HT1080 (cell line): ENCODE data around the gene NDUFS5. TPM values are rescaled to one million over a fixed set of nuclear protein-coding genes. Genes with fewer than 3 reads are reported as not detected.
A peak's percentile ranks its signal among the peaks of the same experiment; 100 is the strongest.
"Not testable (repeated sequence)": the region's sequence is repeated elsewhere in the genome, so short reads cannot be mapped to it uniquely, and the experiment has no call there.

Source experiments
- DNase-seq: peaks from one replicate; pipeline ENCODE4 v3.0.0-alpha.2; 2015; ENCODE audit warnings: low read depth
- total RNA-seq: library from RNA; depleted of rRNA; stranded (reverse); fragments of >200 nt; shearing (Covaris generic); gene quantifications from 2 replicates; pipeline ENCODE4 v1.2.3, GENCODE V29; 2014

NDUFS5 gene
- total RNA-seq, 1 experiment from 2014 or later: 485 TPM

- not testable (repeated sequence) for DNase-seq
Measured at GRCh38 chr1:39014956-39015355, 11.2 kb upstream of the NDUFS5 start.

GRCh38 chr1:39016604-39017171, 9.5 kb upstream of the NDUFS5 start:
- no peak for DNase-seq

DNA sequence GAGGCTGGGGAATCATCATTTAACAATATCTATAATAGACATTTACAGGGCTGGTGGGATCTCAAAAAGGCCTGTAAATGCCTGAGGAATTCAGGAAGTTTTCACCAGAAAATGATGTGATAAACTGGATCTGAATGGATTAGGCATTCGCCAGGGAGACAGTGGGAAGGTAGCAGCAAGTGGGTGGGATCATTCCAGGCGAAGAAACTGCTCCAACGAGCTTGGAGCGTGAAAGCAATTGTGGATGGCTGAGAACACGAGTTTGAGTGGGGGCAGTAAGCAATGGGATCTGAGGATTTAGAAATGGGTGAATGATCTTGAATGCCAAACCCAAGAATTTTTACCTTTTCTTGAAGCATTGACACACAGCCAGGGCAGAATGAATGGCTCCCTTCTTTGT, 8.9 kb upstream of the NDUFS5 start:
- no peak for DNase-seq

- DNase-seq: not testable (repeated sequence)
Measured at GRCh38 chr1:39020494-39020893, 5.7 kb upstream of the NDUFS5 start.

DNA sequence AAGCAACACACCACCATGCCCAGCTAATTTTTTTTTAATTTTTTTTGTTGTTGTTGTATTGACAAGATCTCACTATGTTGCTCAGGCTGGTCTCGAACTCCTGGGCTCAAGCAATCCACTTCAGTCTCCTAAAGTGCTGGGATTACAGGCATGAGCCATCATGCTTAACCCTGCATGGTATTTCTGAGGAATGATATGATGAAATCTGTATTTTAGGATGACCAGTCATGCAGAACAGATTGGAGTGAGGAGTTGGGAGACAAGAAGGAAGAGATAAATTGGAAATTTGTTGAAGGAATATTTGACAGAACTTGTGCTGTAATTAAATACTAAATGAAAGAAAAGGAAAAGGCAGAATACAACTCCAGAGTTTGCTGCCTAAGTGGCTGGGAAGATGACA, 4.7 kb upstream of the NDUFS5 start:
- no peak for DNase-seq

DNA sequence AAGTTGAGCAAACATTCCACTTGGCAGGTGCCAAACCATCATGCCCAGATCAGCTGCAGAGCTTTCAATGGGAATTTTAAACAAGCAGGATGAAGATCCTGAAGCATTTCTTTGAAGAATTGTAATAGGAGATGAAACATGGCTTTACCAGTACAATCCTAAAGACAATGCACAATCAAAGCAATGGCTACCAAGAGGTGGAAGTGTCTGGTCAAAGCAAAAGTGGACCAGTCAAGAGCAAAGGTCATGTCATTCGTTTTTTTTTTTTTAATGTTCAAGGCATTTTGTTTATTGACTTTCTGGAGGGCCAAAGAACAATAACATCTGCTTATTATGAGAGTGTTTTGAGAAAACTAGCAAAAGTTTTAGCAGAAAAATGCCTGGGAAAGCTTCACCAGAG, 3.0 kb upstream of the NDUFS5 start:
- no peak for DNase-seq

DNA sequence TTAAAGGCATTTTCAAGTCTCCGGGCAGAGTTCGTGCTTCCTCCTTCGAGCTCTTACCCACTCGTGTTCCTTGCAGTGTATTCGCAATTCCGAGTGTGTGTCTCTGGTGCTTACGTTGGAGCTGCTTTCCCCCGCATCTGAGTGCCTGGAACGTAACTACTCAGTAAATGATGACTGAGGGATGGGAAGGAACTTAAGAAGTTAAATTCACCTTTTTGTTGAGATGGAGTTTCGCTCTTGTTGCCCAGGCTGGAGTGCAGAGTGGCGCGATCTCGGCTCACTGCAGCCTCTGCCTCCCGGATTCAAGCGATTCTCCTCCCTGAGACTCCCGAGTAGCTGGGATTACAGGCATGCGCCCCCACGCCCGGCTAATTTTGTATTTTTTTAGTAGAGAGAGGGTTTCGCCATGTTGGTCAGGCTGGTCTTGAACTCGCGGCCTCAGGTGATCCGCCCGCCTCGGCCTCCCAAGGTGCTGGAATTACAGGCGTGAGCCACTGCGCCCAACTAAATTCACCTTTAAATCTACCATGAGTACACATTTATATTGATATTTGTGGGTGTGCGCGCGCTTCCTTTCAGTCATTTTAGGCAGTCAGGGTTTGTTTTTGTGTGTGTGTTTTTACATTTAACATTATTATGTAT, 837 bp downstream of the NDUFS5 start:
- no peak for DNase-seq

- DNase-seq: no peak
Measured at GRCh38 chr1:39034114-39034654, 8.0 kb downstream of the NDUFS5 start.

DNA sequence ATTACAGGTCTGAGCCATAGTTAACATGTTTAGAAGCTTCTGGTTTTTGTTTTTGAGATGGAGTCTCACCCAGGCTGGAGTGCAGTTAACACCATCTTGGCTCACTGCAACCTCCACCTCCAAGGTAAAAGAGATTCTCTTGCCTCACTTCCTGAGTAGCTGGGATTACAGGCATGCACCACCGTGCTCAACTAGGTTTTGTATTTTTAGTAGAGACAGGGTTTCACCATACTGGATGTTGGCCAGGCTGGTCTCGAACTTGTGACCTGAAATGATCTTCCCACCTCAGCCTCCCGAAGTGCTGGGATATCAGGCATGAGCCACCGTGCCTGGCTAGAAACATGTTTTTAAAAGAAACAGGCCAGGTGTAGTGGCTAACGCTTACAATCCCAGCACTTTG, 10.5 kb downstream of the NDUFS5 start:
- DNase-seq: no peak

DNA sequence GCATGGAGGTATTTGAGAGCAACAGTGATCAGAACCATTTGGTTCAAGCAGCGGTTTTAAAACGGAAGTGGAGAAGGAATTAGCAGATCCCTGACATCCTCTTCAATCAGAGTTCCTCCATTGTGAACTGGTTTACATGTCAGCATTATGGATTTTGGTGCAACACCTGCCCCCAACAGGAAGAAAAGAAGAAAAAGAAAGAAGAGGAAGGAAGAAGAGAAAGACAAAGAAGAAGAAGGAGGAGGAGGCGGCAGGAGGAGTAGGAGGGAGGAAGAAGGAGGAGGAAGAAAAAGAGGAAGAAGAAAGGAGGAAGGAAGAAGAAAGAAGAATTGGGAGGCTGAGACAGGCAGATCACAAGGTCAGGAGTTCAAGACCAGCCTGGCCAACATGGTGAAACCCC, 17.4 kb downstream of the NDUFS5 start:
- DNase-seq: no peak

DNA sequence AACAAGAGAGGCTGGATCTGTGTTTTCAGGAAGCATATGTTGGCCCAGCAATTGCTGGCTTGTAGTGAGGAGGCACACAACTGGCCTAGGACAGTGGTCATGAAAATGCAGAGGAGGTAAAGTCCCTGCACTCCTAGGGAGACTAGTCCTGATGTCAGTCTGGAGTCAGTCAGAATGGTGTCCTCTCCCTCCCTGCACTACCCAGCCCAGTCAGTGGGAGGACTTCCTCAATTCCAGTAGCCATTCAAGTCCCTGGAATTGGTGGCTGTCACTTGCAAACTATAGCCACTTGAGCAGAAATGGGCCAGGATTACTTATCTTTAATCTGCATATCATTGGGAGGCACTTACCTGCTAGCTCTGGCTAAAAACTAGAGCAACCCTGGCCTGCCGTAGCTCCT, 18.6 kb downstream of the NDUFS5 start:
- DNase-seq: no peak

DNA sequence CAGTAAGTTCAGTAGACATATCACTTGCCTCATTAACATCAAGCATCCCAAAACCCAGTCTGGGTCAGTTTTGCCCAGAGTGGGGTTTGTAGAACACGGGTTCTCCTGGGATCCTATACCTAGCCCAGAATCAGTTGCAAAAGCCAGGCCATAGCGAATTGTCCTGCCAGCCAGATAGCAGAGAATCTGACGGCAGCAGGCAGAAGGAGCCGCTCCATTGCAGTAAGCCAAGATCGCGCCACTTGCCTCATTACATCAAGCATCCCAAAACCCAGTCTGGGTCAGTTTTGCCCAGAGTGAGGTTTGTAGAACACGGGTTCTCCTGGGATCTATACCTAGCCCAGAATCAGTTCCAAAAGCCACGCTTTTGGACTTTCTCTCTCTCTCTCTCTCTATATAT, 19.1 kb downstream of the NDUFS5 start:
- no peak for DNase-seq

DNA sequence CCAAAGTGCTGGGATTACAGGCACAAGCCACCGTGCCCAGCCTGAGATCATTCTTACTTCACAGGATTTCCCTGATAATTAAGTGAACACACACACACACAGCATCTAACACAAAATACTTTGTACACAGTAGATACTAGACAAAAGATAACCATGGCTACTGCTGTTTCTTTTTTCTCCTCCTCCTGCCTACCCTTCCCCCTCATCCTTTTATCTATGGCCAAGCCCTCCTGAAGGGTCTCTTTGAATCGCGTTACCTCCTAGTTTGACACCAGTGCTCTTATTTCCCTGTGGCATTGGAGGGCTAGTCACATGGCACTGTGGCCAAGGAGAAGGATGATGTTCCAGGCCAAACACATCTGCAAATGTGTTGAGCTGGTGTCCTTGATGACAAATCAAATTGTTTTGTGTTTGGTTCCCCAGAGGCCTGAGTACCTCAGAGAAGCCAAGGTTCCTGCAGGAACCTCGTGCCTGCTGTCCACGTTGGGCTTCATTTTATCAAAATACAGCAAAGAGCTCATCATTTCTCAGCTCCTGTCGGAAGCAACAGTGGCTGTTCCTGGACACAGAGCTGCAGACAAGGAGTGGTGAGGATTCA, 20.6 kb downstream of the NDUFS5 start:
- DNase-seq: no peak

DNA sequence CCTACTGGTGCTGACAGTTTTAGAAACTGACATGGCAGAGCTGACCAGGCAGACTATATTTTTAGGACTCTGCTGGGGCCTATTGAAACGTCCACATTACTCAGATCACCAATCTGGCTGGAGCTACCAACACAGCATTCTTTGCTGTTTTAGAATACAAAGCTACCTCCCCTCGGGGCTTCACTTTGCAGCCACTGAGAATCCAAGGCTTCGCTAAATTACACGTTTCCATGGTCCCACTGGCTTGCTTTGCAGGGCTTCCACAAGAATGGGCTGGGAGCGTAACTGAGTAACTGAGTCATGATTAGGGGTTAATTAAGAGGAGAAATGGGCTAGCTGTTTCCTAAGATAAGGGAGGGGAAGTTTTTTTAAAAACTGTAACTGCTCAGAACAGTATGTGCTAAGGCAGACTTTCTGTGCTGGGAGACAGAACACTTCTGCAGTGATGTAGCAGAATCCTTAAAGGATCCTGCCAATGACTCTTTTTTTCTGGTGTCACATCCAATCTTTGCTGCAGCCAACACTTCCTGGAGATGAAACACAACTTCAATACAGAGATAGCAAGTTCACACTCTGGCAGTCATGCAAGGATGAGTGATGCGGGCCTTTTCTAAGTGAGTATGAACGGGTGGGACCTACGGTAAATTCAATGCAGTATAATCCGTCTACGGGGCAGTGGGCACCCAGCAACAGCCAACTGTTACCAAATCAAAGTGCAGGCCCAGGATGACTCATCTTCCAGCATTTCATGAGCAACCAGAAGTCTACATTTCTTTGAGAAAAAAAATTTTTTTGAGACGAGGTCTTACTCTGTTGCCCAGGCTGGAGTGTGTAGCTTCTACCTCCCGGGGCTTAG, 21.5 kb downstream of the NDUFS5 start:
- DNase-seq: peak; percentile 83

GRCh38 chr1:39048745-39049370, 22.7 kb downstream of the NDUFS5 start:
- DNase-seq: no peak

DNA sequence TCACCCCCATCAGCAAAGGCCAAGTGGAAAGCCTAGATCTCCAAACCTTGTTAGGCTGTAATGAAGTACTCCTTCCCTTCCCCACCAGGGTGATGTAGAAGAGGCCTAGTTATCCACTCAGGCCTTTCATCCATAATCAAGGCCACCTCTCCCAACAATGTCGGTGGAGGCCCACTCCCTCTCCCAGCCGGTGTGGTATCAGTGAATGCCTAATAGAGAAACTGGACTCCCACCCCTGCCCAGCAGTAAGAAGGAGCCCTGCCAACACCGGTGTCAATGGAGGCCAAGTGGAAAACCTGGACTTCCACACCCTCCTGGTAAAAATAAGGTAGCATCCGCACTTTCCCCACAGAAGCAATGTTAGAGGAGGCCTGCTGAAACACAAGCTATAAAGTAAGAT, 23.9 kb downstream of the NDUFS5 start:
- no peak for DNase-seq

DNA sequence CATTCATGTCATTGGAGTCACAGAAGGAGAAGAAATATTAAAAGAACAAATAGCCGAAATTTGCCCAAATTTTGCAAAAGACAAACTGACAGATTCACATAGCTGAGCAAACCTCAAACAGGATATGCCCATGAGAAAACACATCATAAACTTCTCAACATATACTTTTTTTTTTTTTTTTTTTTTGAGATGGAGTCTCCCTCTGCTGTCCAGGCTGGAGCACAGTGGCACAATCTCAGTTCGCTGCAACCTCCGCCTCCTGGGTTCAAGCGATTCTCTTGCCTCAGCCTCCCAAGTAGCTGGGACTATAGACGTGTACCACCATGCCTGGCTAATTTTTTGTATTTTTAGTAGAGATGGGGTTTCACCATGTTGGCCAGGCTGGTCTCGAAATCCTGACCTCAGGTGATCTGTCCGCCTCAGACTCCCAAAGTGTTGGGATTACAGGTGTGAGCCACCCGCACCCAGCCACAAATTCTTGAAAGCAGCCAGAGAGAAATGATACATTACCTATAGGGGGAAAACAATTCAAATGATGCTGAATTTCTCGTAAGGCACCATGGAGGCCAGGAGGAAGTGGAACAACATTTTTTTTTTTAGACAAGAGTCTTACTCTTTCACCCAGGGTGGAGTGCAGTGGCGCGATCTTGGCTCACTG, 25.2 kb downstream of the NDUFS5 start:
- peak; percentile 36 for DNase-seq

- DNase-seq: no peak
Measured at GRCh38 chr1:39051956-39052355, 25.8 kb downstream of the NDUFS5 start.

GRCh38 chr1:39055213-39055710, 29.1 kb downstream of the NDUFS5 start:
- not testable (repeated sequence) for DNase-seq

DNA sequence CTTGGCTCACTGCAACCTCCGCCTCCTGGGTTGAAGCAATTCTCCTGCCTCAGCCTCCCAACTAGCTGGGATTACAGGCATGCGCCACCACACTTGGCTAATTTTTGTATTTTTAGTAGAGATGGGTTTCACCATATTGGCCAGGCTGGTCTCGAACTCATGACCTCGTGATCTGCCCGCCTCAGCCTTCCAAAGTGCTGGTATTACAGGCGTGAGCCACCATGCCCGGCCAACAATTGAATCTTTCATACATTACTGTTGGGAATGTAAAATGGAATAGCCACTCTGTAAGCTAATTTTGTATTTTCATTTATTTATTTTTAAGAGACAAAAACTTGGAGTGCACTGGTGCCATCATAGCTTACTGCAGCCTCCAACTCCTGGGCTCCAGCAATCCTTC, 35.4 kb downstream of the NDUFS5 start:
- DNase-seq: not testable (repeated sequence)

DNA sequence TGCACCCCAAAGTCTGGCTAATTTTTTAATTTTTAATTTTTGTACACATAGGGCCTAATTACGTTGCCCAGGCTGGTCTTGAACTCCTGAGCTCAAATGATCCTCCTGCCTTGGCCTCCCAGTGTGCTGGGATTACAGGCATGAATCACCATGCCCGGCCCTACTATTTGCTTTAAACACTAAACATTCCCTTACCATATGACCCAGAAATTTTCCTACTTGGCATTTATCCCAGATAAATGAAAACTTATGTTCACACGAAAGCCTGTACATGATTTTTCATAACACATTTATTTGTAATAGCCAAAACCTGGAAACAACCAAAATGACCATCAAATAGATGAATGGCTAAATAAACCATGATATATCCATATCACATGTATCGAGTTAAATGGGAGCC, 35.8 kb downstream of the NDUFS5 start:
- no peak for DNase-seq
